ENCODE results near the gene RFNG. TPM values are rescaled to one million over a fixed set of nuclear protein-coding genes. Genes with fewer than 3 reads are reported as not detected.

RFNG gene
- total and polyA plus RNA-seq, 10 of the 15 experiments (the other 5 are each of a cell fraction or from before 2014, with no cell fraction given): 0.10 to 19.6 (median 6.2) TPM

- TF ChIP-seq ZBTB40 (IDR thresholded peaks at IDR 0.05; ENCODE audit: borderline replicate concordance) (no peak), ZZZ3 (IDR thresholded peaks at IDR 0.05; ENCODE audit: control insufficient read depth, insufficient read length, low read depth) (no peak), CBX5 (IDR thresholded peaks at IDR 0.05; ENCODE audit: low read depth) (no peak), DPF2 (IDR thresholded peaks at IDR 0.05) (no peak), JUNB (IDR thresholded peaks at IDR 0.05) (no peak), NFIC (IDR thresholded peaks at IDR 0.05; ENCODE audit: low read depth, low read length) (no peak), ATF7 (IDR thresholded peaks at IDR 0.05; ENCODE audit: low read depth) (no peak), POLR2AphosphoS2 (IDR thresholded peaks at IDR 0.05; ENCODE audit: low read depth, low read length) (no peak)
Observed at GRCh38 chr17:82009413-82009812, 42.2 kb downstream of the RFNG start (continued).

GRCh38 chr17:82008941-82009405 lies 42.6 kb downstream of the RFNG start:
- H4K20me1 ChIP-seq (ENCODE audit: control insufficient read depth, insufficient read depth): no peaks in the 10 kb centered on the region
- intact Hi-C loops (cut with micrococcal nuclease; ENCODE audit: unreplicated experiment): no loop called here
- RAD21 ChIA-PET (ENCODE audit: unreplicated experiment): interaction anchor here (0.5 kb wide), 1 partner anchor 41 kb away, joined by 3 read pairs; no protein-coding TSS in a partner anchor
- no peak overlapping the region for H3K4me3 ChIP-seq
- no peaks in the 10 kb centered on the region for H3K36me3 ChIP-seq (ENCODE audit: control insufficient read depth in 2 of 2, insufficient read depth in 2 of 2, low read length in 1 of 2)
- SMC1A ChIA-PET (ENCODE audit: uncharacterized antibody, unreplicated experiment): no interaction called here
- H3K27ac ChIP-seq (ENCODE audit: control insufficient read depth, insufficient read depth): no peak overlapping the region
- no peaks in the 10 kb centered on the region for H3K9me3 ChIP-seq (replicated peaks; ENCODE audit: control insufficient read depth, insufficient read depth, low read length)
- 89% methylated on average over 16 of the region's 28 CpGs for WGBS (ENCODE audit: insufficient coverage, insufficient replicate concordance, low lambda C conversion rate, missing lambda C conversion rate)
- H3K27me3 ChIP-seq (replicated peaks in 1 of 2; ENCODE audit: control insufficient read depth in 2 of 2, insufficient read depth in 2 of 2, low read length in 1 of 2): no peaks in the 10 kb centered on the region
- H3K79me2 ChIP-seq (ENCODE audit: control insufficient read depth, insufficient read depth, low read length): no peaks in the 10 kb centered on the region
- FAIRE-seq: no peak
- CTCF ChIA-PET: no interaction called here
- no peaks in the 10 kb centered on the region for H3K4me1 ChIP-seq (ENCODE audit: control insufficient read depth, insufficient read depth, low read length)
- DNase-seq (ENCODE audit: low read depth, low spot score): no peak
- in situ Hi-C loops (cut with MboI): no loop called here
- no peak overlapping the region for H2AFZ ChIP-seq (ENCODE audit: control insufficient read depth, low read depth, low read length)
- BruUV-seq (replicated peaks): no TSS peak
- H3K9ac ChIP-seq (ENCODE audit: control insufficient read depth, insufficient read depth, low read length): no peak overlapping the region
- no peak overlapping the region for H3K4me2 ChIP-seq (ENCODE audit: control insufficient read depth, insufficient read depth)
- POLR2A ChIA-PET: no interaction called here
- no peak for ATAC-seq
- TF ChIP-seq MLLT1 (IDR thresholded peaks at IDR 0.05): no peak
- TF ChIP-seq IRF3 (IDR thresholded peaks at IDR 0.05): no peak
- TF ChIP-seq BMI1 (IDR thresholded peaks at IDR 0.05; ENCODE audit: borderline replicate concordance): no peak
- TF ChIP-seq NR2C1 (IDR thresholded peaks at IDR 0.05): no peak
- no peak for TF ChIP-seq IKZF1 (conservative IDR thresholded peaks at IDR 0.05)
- TF ChIP-seq CBX5 (IDR thresholded peaks at IDR 0.05; ENCODE audit: low read depth): no peak
- no peak for TF ChIP-seq FOXM1 (IDR thresholded peaks at IDR 0.05; ENCODE audit: low read depth, low read length)
- TF ChIP-seq IRF5 (IDR thresholded peaks at IDR 0.05; ENCODE audit: borderline replicate concordance): no peak
- TF ChIP-seq TCF3 (IDR thresholded peaks at IDR 0.05; ENCODE audit: borderline replicate concordance, insufficient read depth, low read depth, low read length): no peak
